NAMALWA (cell line): ENCODE measurements around the gene DNAJA4.
"Not testable (repeated sequence)": the region's sequence is repeated elsewhere in the genome, so short reads cannot be mapped to it uniquely, and the experiment has no call there.

Experiments
- DNase-seq: peaks from one replicate; pipeline ENCODE4 v3.0.0-alpha.2; 2015; ENCODE audit warnings: low spot score

Gene DNAJA4

DNA sequence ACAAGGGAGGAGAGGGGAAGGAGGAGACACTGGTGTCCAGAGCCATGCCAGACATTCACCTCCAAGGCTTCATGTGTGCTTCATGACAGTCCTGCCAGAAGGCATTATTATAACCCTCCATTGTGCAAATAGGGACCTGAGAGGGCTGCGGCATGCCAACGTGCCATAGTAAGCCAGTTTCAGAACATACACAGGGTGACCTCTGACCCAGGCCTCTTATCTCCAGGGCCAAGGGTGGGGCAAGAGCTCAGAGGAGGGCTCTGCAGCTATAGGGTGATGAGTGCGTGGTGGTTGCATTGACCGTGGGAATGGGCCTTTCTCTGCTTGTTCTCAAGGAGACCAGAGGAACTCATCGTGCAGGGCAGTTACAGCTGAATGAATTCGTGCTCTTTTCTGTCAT is 20.3 kb upstream of the DNAJA4 start:
- DNase-seq = no peak

DNA sequence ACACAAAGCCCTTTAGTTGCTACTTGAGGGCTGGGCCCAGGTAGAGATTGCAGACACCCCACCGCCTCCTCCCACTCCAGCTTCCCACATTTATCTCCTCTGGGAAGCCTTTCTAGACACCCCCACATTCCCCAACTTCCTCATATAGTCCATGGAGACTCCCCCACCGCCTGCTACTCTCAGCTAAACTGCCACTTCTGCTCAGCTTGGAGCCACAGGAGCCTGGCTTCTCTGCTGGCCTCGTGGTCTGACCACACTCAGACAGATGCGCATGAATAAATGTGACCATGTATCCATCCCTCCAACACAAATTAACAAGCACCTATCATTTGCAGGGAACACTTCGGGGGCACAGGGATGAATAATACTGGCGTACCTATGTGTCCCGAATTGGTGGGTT is 19.5 kb upstream of the DNAJA4 start:
- no peak for DNase-seq

DNA sequence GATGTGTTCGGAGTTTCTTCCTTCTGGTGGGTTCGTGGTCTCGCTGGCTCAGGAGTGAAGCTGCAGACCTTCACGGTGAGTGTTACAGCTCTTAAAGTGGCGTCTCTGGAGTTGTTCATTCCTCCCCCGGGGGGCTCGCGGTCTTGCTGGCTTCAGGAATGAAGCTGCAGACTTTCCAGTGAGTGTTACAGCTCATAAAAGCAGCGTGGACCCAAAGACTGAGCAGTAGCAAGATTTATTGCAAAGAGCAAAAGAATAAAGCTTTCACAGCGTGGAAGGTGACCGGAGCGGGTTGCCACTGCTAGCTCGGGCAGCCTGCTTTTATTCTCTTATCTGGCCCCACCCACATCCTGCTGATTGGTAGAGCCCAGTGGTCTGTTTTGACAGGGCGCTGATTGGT is 19.0 kb upstream of the DNAJA4 start:
- not testable (repeated sequence) for DNase-seq

DNA sequence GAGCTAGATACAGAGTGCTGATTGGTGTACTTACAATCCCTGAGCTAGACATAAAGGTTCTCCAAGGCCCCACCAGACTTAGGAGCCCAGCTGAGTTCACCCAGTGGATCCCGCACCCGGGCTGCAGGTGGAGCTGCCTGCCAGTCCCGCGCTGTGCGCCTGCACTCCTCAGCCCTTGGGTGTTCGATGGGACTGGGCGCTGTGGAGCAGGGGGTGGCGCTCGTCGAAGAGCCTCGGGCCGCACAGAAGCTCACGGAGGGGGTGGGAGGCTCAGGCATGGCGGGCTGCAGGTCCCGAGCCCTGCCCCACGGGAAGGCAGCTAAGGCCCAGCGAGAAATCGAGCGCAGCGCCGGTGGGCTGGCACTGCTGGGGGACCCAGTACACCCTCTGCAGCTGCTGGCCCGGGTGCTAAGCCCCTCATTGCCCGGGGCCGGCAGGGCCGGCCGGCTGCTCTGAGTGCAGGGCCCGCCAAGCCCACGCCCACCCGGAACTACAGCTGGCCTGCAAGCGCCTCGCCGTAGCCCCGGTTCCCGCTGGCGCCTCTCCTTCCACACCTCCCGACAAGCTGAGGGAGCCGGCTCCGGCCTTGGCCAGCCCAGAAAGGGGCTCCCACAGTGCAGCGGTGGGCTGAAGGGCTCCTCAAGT is 18.3 kb upstream of the DNAJA4 start:
- not testable (repeated sequence) for DNase-seq

DNA sequence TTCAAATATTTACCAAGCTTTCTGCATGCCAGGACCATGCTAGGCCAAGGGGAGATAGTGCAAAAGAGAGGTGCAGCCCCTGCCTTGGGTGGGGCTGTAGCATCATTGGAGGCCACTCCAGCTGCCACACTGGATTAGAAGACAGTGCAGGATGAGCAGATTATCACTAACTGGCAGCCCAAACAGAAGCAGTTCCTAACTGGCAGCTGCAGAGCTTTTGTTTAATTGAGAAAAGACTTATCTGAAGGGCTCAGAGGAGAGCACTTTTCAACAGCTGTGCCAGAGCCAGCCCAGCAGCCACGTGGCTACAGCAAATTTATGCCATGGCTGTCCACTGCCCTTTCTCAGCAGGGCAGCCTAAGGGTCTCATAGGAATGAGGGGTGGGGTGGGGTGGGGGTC is 16.5 kb upstream of the DNAJA4 start:
- DNase-seq = no peak

DNA sequence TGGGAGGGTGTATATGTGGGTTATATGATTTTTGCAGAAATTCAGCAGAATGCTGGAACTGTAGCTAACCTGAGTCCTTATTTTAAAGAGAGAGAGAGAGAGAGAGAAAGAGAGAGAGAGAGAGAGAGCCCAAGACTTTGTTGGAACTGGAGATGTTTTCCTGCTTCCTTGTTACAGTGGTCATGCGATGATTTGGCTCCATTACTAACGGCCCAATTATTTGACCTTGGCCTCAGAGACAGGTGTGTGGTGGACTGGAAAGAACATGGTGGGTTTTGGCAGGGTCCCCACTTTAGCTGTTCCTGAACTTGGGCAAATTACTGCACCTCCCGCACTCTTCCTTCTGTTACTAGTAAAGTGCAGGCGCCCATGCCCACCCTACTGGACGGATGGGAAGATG is 15.2 kb upstream of the DNAJA4 start:
- DNase-seq = no peak

DNA sequence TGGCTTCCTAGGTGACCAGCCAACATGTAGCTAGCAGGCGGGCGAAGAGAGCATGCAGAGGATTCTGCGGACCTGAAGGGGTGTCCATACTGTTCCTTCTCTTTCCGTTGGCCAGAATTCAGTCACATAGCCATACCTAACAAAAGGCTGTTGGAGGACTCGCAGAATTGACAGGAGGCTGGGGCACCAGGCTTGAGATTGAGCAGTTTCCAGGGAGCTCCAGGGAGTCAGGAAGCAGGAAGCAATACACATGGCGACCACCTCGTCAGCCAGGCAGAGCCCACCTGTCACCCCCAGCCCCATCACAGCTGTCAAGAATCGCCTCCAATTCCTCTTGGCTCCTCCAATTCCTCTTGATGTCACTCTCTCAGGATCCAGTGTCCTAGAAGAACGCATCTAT is 13.2 kb upstream of the DNAJA4 start:
- DNase-seq = no peak

DNA sequence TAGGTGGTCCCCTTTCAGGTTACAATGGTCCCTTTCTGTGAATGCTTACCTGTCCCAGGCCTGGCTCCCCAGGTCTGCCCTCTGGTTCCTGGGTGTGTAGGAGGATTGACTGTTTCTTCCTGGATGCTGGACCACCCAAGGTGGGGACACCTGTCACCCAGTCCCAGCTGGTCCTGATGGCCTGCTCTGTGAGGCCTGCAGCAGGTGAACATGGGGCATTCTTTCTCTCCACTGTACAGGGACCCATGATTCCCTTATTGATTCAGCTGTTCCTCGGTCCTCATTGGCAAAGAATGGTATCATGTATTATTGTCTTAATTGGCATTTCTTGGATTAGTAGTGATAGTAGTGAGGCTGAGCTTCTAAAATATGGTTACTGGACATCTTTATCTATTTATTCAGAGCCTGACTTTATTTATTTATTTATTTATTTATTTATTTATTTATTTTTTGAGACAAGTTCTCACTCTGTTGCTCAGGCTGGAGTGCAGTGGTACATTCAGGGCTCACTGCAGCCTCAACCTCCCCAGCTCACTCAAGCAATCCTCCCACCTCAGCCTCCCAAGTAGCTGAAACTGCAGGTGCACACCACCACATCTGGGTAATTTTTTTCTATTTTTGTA is 8.8 kb upstream of the DNAJA4 start:
- no peak for DNase-seq

DNA sequence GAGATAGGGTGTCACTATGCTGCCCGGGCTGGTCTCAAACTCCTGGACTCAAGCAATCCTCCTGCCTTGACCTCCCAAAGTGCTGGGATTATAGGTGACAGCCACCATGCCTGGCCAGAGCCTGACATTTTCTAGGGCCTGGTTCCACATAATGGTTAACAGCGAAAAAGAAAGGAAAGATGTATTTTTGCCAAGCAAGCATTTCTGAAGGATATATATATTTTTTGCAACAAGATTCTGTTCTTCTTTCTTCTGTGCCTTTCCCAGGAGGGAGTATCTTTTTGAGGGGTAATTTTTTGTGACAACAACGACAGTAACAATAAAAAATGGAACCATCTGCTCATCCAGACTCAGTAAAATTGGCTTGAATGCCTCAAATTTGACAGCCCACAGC is 8.3 kb upstream of the DNAJA4 start:
- DNase-seq = no peak

DNA sequence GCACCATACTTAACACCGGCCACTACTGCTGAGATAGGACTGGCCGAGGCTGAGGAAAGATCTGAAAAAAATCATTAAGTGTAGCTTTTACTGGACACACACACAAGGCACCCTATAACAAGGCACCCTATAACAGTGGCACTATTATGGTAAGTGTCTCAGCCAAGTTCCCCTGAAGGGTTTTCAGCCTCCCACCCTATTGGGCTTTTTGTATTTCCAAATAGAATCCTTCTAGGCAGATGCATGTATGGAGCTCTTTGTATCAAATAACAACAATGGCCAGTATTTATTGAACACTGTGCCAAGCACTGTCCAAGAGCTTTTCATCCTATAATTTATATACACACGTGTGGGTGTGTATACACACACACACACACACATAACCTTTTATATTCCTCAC is 6.7 kb upstream of the DNAJA4 start:
- no peak for DNase-seq

DNA sequence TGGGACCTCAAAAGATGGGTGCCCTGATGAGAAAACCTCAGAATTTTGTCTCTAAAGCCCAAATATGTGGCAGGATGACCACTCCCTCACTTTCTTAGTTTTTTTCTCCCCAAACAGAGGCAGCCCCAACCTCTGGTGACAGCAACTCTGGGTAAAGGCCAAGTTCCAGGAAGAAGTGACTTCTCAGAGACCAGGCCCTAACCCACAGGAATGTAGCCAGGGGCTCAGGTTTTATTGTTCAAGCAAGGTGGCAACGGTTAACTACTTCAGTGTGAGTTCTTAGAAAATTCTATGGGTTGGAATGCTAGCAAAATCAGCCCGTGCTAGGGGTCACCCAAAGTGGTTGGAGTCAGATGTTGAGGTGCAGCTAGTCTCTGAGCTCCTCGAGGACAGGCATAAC is 5.1 kb upstream of the DNAJA4 start:
- DNase-seq = no peak

DNA sequence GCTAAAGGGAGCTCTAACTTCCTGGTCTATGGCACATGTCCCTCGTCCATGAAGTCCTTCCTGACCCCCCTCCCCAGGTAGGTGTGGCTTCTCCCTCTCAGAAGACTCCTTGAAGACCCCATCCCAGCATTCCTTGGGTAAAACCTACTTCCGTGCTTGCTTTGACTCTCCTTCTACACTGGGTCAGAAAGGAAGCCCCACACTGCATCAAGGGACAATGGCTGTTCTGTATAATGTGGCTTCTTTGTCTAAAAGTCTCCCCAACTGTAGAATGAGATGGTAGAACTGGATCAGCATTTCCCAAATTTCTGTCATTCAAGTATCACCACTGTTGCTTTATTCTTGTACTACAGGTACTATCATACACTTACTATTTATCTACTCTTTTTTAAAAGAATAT is 3.9 kb upstream of the DNAJA4 start:
- DNase-seq = no peak

DNA sequence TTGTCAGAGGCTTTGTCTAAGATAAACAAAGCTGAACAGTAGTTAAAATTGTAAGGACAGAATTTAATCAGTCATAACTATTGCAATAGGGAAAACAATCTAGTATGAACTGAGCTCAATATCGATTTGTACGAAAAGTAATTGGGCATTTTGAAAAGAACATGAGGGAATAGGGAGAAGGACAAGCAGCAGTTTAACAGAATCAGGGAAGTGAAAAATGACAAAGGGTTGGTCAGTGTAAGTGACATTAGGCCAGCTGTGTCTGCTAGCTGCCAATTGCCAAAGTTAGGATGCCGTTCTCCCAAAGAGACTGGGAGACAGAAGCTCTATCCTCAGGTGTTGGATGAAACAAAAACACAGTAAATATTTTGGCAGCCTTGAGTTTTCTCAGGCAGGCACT is 3.3 kb upstream of the DNAJA4 start:
- no peak for DNase-seq

DNA sequence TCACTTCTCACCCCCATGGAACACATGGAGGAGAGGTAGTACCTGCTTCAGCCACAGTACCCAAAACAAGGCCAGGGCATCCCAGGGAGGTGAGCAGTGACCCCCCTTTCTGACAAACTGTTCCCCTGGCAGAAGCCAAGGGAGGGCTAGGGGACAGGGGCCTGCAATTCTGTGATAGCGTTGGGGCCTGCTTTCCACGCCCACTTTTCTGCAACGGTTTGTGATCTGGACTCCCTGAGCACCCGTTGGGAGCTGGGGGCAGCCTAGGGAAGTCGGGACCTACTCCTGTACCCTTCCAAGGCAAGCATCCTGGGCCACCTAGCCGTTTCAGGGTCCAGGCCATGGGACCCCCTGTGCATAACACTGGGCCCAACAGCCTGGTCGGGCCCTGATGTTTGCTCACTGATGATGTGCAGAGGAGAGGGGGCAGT is 996 bp upstream of the DNAJA4 start:
- DNase-seq = no peak

DNA sequence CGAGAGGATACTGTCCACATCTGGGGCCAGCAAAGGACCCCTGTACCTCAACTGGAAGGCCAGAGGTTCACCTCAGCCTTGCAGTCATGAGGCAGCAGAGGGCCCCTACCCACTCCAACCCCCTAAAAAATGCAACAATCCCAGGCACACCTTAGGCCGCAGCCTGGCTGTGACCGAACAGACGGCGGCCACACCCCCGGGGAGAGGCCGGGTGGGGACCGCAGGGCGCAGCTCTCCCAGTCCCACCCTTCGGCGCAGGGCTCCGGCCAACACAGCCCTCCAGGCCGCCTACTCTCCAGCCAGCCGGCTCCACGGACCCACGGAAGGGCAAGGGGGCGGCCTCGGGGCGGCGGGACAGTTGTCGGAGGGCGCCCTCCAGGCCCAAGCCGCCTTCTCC is 457 bp upstream of the DNAJA4 start:
- DNase-seq = no peak

DNA sequence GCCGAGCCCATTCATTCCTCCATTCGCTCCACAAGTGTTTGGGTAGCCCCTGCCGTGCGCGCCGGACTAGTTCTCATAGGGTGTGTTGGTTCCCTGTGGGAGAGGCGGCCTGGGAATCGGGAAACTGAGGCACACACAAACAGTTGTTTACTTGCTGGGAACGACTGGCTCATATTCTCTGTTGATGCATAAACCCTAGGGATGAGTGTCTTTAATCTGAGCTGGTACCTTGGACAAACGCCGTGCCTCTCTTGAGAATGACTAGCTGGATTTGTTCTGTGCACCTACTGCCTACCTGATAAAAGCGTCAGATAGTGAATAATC is 737 bp downstream of the DNAJA4 start:
- no peak for DNase-seq

DNA sequence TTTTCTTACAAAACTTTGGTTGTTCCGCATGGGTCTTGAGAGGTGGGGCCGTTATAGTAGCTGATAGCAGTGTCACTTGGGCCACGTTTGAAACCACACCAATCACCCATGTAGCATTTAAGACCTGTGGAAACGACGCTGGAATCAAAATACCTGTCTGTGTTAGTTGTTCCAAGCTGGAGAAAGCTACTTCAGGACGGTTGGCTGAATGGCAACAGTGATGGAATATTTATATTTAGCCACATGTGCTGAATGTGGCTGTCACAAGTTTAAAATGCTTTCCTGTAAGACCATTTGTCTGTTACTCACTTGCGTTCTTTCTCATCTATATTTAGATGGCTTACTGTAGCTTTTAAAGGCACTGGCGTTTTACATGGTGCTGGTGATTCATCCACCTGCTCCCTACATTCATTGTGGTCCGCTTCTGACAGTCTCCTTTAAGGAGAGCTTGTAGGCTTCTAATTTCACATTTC is 1.4 kb downstream of the DNAJA4 start:
- no peak for DNase-seq

DNA sequence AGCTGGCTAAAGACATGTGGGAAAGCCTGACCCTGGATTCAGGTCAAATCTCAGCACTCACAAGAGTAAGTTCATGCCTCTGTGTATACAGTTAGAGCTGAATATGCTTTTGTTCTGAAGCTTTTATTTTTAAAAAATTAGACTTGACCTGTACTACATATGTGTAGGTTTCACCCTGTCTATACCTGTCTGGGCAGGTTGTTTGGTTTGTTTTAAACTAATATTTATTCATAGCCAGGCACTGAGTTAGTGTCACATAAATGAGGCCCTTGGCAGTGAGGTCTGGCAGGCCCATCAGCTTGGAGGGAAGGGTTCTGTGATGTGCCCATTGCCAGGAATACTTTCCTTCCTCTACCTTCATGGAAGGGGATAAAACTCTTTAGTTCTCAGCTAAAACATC is 1.9 kb downstream of the DNAJA4 start:
- DNase-seq = no peak

DNA sequence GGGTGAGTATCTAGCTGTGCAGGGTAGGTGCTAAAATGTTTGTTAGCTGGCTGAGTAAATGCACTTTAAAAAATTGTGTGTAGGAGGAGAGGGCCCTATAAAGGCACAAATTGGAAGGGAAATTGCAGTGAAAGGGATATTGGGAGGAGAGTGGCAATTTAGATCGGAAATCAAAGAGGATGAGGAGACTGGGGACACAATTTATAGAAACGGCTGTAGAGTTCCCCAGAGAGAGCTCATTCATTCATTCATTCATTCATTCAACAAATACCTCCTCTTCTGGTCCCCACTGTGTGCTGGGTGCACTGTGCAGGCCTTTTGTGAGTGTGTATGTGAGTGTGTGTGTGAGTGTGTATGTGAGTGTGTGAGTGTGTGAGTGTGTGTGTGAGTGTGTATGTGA is 2.4 kb downstream of the DNAJA4 start:
- DNase-seq = no peak

DNA sequence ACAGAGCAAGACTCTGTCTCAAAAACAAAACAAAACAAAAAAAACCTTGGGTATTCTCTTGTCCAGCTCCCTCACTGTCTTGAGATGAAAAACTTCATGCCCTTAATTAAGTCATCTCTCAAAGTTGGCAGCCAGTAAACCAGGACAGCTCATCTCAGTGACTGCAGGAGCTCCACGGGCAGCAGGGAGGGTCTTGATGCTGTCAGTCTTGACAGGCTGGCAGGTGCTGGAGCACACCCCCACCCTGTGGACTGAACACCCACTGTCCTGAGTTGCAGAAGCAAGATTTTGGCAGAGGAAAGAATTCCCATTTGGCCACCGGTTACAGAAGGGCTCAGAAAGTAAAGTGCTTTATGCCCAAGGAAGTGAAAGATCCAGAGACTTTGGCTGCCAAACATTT is 8.0 kb downstream of the DNAJA4 start:
- DNase-seq = no peak

DNA sequence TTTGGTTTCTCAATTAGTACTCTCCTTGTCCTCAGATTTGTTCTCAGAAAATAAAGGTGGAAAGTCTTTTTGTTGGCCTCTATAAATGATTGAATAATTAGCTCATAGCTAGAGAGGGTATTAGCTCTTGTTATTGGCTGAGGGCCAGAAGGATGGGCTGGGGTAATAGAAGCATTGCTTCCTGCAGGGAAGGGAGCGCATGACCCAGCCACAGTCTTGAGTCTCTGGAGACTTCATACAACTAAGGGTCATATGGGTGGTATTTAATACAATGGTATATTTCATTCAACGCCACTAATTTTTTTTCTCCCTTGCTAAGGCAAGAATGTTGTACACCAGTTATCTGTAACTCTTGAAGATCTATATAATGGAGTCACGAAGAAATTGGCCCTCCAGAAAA is 8.4 kb downstream of the DNAJA4 start:
- no peak for DNase-seq

DNA sequence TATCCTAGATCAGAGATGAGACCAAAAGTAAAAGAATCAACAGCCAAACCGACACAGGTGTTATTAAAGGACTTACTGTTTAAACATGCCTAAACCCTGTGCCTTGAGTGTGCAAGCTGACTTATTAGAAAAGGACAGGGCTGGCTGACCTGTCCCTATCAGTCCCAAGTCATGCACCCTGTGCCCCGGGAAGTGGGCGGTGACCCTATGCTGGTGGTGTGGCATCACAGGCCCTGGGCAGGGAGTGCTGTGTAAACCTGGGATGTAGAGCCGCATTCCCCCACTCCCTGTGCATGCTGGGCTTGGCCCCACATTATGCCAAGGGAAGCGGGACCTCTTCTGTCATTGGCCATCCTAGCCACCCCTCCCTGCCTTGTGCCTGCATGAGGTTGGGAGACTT is 10.6 kb downstream of the DNAJA4 start:
- no peak for DNase-seq

DNA sequence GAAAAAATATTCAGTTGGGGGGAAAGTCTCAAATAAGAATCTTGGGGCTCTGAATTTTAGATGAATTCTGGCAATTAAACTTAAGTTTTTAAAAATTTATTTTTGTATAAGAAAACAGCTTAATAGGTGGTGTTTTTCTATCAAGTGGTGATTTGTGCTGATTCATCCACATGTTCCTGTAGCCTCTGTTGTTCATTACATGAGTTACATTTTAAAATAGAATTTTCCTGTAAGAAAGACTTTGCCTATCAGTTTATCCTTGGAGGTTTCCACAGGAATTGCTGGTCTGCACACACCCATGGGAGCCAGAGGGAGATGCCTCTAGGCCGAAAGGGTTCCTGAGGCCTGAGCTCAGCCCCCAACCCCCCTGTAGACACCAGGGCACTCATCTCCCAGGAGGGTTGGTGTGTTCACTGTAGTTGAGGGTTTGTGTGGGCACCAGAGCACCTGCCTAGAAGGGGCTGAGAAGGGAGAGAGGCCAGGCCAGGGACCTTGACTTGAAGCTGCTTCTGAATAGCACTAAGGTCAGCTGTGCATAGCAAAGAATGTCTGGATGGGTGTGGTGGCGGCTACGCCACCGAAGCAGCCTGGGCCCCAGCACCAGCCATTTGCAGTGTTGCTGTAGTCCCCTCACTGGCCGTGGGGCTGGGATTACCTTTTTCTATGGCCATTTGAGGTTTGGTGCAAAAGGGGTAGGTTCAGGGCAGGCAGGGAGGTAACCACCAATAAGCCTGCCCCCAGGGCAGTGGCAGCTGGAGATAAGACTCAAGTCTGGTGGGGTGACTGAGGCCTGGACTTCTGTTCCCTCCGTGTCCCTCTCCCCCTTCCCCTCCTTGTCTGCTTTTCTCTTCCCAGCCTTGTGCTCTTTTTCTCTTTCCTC is 11.9 kb downstream of the DNAJA4 start:
- no peak for DNase-seq
